CD4-positive, alpha-beta T cell (primary cell): ENCODE results near the gene METTL24. TPM values are rescaled to one million over a fixed set of nuclear protein-coding genes. Genes with fewer than 3 reads are reported as not detected.

Experiments
- ATAC-seq: fragments of 200-7000 bp; cut with Tn5 transposase; one replicate; pipeline ENCODE4 v1.10.0; 2022; ENCODE audit warnings: mild to moderate bottlenecking; ENCODE audit not compliant: poor library complexity
- CTCF ChIA-PET: fragments of 350-600 bp; sonication (Branson Sonifier 250); formaldehyde crosslinking; loops from one replicate; lab custom pipeline; 2021; ENCODE audit warnings: antibody characterized with exemption, inconsistent platforms; lab: Charles Lee
- POLR2A ChIA-PET: fragments of 350-600 bp; sonication (Branson Sonifier 250); formaldehyde crosslinking; loops from one replicate; lab custom pipeline; 2021; ENCODE audit warnings: antibody characterized with exemption, inconsistent platforms; lab: Charles Lee
- DNase-seq, 14 experiments: peaks; one replicate each; pipeline ENCODE4 v3.0.0-alpha.2; 2013 to 2020; ENCODE audit warnings: mixed read lengths in 2 of 14
- H3K27ac ChIP-seq, 2 donors: one replicate each; pipeline versions ENCODE4 v1.5.1 to v1.7.0; 2013; ENCODE audit warnings: low read length in 2 of 2, low read depth in 1 of 2, mild to moderate bottlenecking in 1 of 2
- H3K27me3 ChIP-seq, 2 experiments: 1 replicate in 1 of 2; 2 replicates in 1 of 2; pipeline versions ENCODE4 v1.6.1 to v1.7.0; 2013; ENCODE audit warnings: low read length in 2 of 2, control low read depth in 1 of 2, mild to moderate bottlenecking in 1 of 2, moderate library complexity in 1 of 2; ENCODE audit not compliant: insufficient read depth in 2 of 2, control insufficient read depth in 1 of 2
- H3K36me3 ChIP-seq: one replicate; pipeline ENCODE4 v1.6.1; 2013; ENCODE audit warnings: low read length, control low read depth; ENCODE audit not compliant: insufficient read depth
- H3K4me1 ChIP-seq: one replicate; pipeline ENCODE4 v1.6.1; 2013; ENCODE audit warnings: low read length, control low read depth; ENCODE audit not compliant: insufficient read depth
- H3K4me3 ChIP-seq: one replicate; pipeline ENCODE4 v1.5.1; 2013; ENCODE audit warnings: mild to moderate bottlenecking, low read length, moderate library complexity
- H3K9me3 ChIP-seq, 2 experiments: 1 replicate in 1 of 2; 2 replicates in 1 of 2; pipeline versions ENCODE4 v1.6.1 to v1.7.0; 2013; ENCODE audit warnings: low read length in 2 of 2, mild to moderate bottlenecking in 2 of 2, control low read depth in 1 of 2, moderate library complexity in 1 of 2; ENCODE audit not compliant: control insufficient read depth in 1 of 2, insufficient read depth in 1 of 2
- H3K27ac Mint-ChIP-seq: one replicate; pipeline ENCODE4 v1.8.0; 2020; ENCODE audit warnings: mixed read lengths
- H3K27me3 Mint-ChIP-seq: one replicate; pipeline ENCODE4 v1.8.0; 2021; ENCODE audit warnings: mixed read lengths
- H3K36me3 Mint-ChIP-seq: one replicate; pipeline ENCODE4 v1.8.0; 2021; ENCODE audit warnings: low read depth, mixed read lengths
- H3K4me1 Mint-ChIP-seq: one replicate; pipeline ENCODE4 v1.8.0; 2021; ENCODE audit warnings: low read depth, mixed read lengths
- H3K4me3 Mint-ChIP-seq: one replicate; pipeline ENCODE4 v1.8.0; 2020; ENCODE audit warnings: mild to moderate bottlenecking, mixed read lengths
- H3K9me3 Mint-ChIP-seq: one replicate; pipeline ENCODE4 v1.8.0; 2020; ENCODE audit warnings: mixed read lengths
- intact Hi-C, 2 experiments: fragments of 100-400 bp; cut with DNase I in 1 of 2; cut with micrococcal nuclease in 1 of 2; formaldehyde crosslinking; loops; one replicate each; pipeline versions ENCODE4 v1.15.1 to v1.9.0; 2023 to 2025; cut with DNase I, micrococcal nuclease
- total RNA-seq, 174 experiments: library from RNA in 2 of 174; stranded (reverse) in 2 of 174; gene quantifications; one replicate each; pipeline ENCODE4 v1.2.3 and lab custom pipeline; 2021 to 2026
- TF ChIP-seq, protein P1 (sequence below): fragments of 200-600 bp; IDR thresholded peaks from one replicate; pipeline ENCODE4 v1.8.0; 2022; ENCODE audit warnings: antibody characterized with exemption, mild to moderate bottlenecking

The METTL24 gene
- total RNA-seq, 2 experiments from 2014 or later = not detected

GRCh38 chr6:110319843-110320242, 38.3 kb downstream of the METTL24 start:
- ATAC-seq (no peak), DNase-seq (no peak)
- ChIA-PET POLR2A (no interaction called here), CTCF (interaction anchor here (1.5 kb wide), 1 partner anchor 24 kb away, joined by 4 read pairs; no protein-coding TSS in a partner anchor)
- H3K36me3 Mint-ChIP-seq = no peaks in the 10 kb centered on the region
- H3K4me1 Mint-ChIP-seq = no peaks in the 10 kb centered on the region
- TF ChIP-seq, protein P1, sequence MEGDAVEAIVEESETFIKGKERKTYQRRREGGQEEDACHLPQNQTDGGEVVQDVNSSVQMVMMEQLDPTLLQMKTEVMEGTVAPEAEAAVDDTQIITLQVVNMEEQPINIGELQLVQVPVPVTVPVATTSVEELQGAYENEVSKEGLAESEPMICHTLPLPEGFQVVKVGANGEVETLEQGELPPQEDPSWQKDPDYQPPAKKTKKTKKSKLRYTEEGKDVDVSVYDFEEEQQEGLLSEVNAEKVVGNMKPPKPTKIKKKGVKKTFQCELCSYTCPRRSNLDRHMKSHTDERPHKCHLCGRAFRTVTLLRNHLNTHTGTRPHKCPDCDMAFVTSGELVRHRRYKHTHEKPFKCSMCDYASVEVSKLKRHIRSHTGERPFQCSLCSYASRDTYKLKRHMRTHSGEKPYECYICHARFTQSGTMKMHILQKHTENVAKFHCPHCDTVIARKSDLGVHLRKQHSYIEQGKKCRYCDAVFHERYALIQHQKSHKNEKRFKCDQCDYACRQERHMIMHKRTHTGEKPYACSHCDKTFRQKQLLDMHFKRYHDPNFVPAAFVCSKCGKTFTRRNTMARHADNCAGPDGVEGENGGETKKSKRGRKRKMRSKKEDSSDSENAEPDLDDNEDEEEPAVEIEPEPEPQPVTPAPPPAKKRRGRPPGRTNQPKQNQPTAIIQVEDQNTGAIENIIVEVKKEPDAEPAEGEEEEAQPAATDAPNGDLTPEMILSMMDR = no peak
- Histone ChIP-seq H3K27ac (no peak overlapping the region), H3K4me3 (no peak overlapping the region), H3K4me1 (no peaks in the 10 kb centered on the region), H3K9me3 (no peaks in the 10 kb centered on the region), H3K27me3 (no peaks in the 10 kb centered on the region), H3K36me3 (no peaks in the 10 kb centered on the region)
- no peak overlapping the region for H3K27ac Mint-ChIP-seq
- intact Hi-C loops = no loop called here
- H3K4me3 Mint-ChIP-seq = no peak overlapping the region
- H3K9me3 Mint-ChIP-seq = no peaks in the 10 kb centered on the region
- no peaks in the 10 kb centered on the region for H3K27me3 Mint-ChIP-seq

DNA sequence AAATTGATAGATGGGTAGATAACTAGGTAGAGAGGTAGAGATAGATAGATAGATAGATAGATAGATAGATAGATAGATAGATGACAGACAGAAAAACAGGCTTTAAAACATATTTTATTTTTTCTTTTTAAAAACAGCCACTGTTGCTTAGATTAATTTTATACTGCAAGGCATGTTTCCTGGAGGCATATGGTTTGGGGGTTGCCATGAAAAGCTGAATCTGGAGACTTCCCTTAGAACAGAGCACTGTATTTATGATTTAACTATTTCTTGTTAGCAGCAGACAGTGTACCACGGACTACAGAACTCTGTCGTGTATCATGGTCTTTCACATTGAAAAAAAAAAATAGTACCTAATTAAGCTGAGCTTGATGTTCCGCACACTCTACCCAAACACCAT, 38.8 kb downstream of the METTL24 start:
- Mint-ChIP-seq H3K4me1 (no peaks in the 10 kb centered on the region), H3K4me3 (no peak overlapping the region), H3K27ac (no peak overlapping the region), H3K9me3 (no peaks in the 10 kb centered on the region), H3K27me3 (no peaks in the 10 kb centered on the region), H3K36me3 (no peaks in the 10 kb centered on the region)
- intact Hi-C loops = no loop called here
- POLR2A ChIA-PET = no interaction called here
- H3K9me3 ChIP-seq = no peaks in the 10 kb centered on the region
- H3K4me1 ChIP-seq = no peaks in the 10 kb centered on the region
- ATAC-seq = no peak
- no peak overlapping the region for H3K4me3 ChIP-seq
- no peaks in the 10 kb centered on the region for H3K27me3 ChIP-seq
- no peaks in the 10 kb centered on the region for H3K36me3 ChIP-seq
- DNase-seq = no peak
- TF ChIP-seq, protein P1 = no peak
- CTCF ChIA-PET = no interaction called here
- H3K27ac ChIP-seq = no peak overlapping the region

DNA sequence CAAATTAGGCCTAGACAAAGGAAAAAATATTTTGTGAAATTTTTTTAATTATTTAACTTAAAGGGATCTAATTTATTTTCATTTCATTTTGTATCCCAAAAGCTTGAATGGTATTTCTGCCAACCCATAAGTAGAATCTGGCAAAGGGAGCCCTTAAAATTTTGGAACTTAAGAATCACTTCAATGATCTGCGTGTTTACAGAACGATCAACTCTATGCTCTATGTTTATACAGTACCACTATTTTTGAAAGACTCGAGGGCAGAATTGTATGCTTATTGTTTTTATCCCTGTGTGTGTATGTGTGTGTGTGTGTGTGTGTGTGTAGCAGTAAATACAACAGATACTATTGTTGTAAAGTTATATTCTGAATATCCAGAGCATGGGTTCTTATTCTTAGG, 39.2 kb downstream of the METTL24 start:
- Mint-ChIP-seq H3K36me3 (no peaks in the 10 kb centered on the region), H3K4me1 (no peaks in the 10 kb centered on the region), H3K9me3 (no peaks in the 10 kb centered on the region), H3K27me3 (no peaks in the 10 kb centered on the region), H3K4me3 (no peak overlapping the region), H3K27ac (no peak overlapping the region)
- ChIA-PET CTCF (interaction anchor here (0.7 to 1.1 kb wide), 2 partner anchors 24 to 38 kb away, joined by 3 to 4 read pairs; no protein-coding TSS in a partner anchor), POLR2A (no interaction called here)
- Histone ChIP-seq H3K9me3 (no peaks in the 10 kb centered on the region), H3K4me3 (no peak overlapping the region), H3K4me1 (no peaks in the 10 kb centered on the region), H3K36me3 (no peaks in the 10 kb centered on the region), H3K27me3 (no peaks in the 10 kb centered on the region), H3K27ac (no peak overlapping the region)
- intact Hi-C loops = no loop called here
- TF ChIP-seq, protein P1 = no peak
- ATAC-seq (no peak), DNase-seq (no peak)
